ENCODE results near the gene MEA1. TPM values are rescaled to one million over a fixed set of nuclear protein-coding genes. Genes with fewer than 3 reads are reported as not detected.

The MEA1 gene
- total RNA-seq, 6 donors from 2014 or later: 32.1 to 52.6 (median 43.0) TPM

DNA sequence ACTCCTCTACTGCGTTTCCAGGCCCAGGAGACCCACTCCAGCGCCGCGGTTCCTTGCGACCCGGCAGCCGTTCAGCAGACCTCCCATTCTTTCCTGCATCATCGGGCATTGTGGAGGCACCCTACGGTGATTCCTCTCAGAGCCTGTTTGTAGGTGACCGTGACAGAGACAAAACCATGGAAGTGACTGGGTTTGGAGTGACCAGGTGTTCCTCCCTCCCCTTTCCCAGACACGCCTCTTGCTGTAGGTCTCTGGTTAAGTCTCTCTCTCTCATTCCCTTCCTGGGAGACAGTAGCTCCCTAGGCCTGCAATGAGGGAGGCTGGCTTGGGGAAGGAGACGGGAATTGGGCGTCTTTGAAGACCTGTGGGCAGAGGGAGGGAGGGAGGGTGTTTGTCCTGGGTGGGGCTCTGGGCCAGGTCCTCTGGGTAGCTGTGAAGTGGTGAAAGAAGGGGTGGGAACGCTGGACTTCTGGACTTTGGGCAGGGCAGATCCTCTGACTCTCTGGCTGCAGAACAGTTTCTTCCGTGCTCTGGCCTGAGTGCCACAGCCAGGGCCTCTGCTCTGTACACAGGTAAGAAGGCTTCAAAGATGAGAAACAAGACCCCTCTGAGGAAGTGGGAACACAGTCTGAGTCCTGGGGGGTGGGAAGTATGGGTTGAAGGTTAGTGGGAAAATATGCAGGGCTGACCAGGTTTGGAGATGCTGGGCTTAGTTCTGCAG, 46.4 kb upstream of the MEA1 start:
- Histone ChIP-seq H3K9me3 (no peaks in the 10 kb centered on the region), H3K4me1 (peaks cover 20 to 29% (median 25%) of the 10 kb centered on the region in 4 donors), H3K4me3 (peak overlapping the region; percentile 43 to 79 (median 76)), H3K27ac (peak overlapping the region; percentile 80 to 93 (median 92)), H3K27me3 (no peaks in the 10 kb centered on the region), H3K36me3 (peaks cover 4 to 38% (median 18%) of the 10 kb centered on the region in 4 donors)
- DNase-seq (peak in 1 of 2 donors; percentile 65), ATAC-seq (ENCODE audit: low FRiP score in 2 of 2) (peak; percentile 7 to 61)
- 12 to 24% methylated on average over 7 to 14 of the region's 15 CpGs for WGBS, 2 donors
- TF ChIP-seq, protein P1, sequence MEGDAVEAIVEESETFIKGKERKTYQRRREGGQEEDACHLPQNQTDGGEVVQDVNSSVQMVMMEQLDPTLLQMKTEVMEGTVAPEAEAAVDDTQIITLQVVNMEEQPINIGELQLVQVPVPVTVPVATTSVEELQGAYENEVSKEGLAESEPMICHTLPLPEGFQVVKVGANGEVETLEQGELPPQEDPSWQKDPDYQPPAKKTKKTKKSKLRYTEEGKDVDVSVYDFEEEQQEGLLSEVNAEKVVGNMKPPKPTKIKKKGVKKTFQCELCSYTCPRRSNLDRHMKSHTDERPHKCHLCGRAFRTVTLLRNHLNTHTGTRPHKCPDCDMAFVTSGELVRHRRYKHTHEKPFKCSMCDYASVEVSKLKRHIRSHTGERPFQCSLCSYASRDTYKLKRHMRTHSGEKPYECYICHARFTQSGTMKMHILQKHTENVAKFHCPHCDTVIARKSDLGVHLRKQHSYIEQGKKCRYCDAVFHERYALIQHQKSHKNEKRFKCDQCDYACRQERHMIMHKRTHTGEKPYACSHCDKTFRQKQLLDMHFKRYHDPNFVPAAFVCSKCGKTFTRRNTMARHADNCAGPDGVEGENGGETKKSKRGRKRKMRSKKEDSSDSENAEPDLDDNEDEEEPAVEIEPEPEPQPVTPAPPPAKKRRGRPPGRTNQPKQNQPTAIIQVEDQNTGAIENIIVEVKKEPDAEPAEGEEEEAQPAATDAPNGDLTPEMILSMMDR (IDR thresholded peaks at IDR 0.05): no peak
- TF ChIP-seq POLR2A (IDR thresholded peaks at IDR 0.05): peak in 1 of 4 donors; percentile 17
- peak in 1 of 2 donors; percentile 27 for TF ChIP-seq POLR2AphosphoS5 (IDR thresholded peaks at IDR 0.05)
- TF ChIP-seq EP300 (IDR thresholded peaks at IDR 0.05): no peak

DNA sequence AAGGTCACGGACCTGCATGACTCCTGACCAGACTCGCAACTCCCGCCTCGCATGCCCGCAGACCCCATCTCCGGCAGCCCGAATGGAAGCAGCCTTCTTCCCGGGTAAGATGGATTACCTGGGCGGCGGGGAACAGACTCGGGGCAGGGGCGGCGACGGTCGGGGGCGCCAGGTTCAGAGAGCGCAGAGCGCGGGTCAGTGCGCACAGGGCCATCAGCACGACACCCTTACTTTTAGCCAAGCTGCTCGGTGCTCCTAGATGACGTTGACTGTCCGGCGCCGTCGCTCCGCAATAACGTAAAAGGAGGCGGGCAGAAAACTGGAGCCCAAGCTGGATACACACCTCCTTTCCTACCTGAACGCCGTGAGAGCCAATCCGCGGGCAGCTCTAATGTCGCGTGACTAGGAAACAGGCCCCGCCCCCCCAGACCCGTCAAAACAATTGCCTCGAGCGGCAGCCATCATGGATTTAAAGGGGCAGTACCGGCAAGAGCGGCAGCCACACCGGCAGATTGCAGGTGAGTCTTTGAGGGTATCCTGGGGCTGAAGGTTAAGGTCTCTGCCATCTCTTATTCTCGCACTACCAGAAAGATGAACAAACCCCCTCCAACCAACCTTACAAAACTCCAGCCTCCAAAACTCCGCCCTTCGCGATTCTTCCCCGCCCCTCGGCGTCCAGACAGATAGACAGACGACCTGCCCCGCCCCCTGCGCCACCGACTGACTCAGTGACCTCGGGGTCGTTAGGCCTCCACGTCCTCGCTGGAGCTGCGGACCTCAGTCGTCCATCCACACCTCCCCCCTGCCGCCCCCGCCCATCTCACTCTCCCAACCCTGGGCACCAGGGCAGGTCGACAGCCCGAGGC, 45.7 kb upstream of the MEA1 start, which contains the start of the genes KLC4 and MRPL2:
Gene KLC4 (plus strand): TSS at position 464 of the 866 bp plus-strand sequence. CDS start 1,705 bp downstream, outside the sequence.
Gene MRPL2 (minus strand): TSS at position 267 of the 866 bp plus-strand sequence. CDS start 53 bp downstream, at position 214.
- TF ChIP-seq POLR2AphosphoS5 (IDR thresholded peaks at IDR 0.05) (peak; percentile 93 to 95), POLR2A (IDR thresholded peaks at IDR 0.05) (peak in 3 of 4 donors; percentile 78 to 86 (median 81)), EP300 (IDR thresholded peaks at IDR 0.05) (peak in 1 of 4 donors; percentile 42)
- TF ChIP-seq, protein P1 (IDR thresholded peaks at IDR 0.05): no peak
- Histone ChIP-seq H3K4me3 (peak within 1 kb of the TSS; percentile 74 to 95 (median 78)), H3K36me3 (peaks cover 4 to 35% (median 18%) of the 10 kb centered on the region in 4 donors), H3K27me3 (no peaks in the 10 kb centered on the region), H3K4me1 (peaks cover 23 to 32% (median 26%) of the 10 kb centered on the region in 4 donors), H3K27ac (peak within 1 kb of the TSS; percentile 80 to 93 (median 92)), H3K9me3 (no peaks in the 10 kb centered on the region)
- DNase-seq: peak; percentile 95 to 98
- 0% methylated on average over 24 to 35 of the region's 64 CpGs for WGBS, 2 donors
- ATAC-seq (ENCODE audit: low FRiP score in 2 of 2): peak; percentile 98

DNA sequence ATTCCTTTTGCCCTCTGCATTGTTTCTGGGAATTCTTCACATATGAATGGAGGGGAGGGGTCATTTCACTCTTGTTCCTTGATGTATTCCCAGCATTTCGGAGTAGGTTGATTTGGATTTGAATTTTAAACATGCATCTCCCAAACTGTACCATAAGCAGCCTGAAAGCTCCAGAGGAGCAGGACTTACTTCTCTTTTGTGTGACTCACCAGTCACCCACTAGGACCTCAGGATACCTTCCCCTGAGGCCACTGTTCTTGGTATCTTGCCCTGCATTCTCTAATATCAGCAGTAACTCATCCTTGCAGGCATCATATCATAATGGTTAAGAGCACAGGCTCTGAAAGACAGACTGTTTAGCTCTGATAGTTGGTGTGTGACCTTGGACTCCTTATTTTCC, 44.8 kb upstream of the MEA1 start:
- H3K27ac ChIP-seq: peak overlapping the region; percentile 80 to 93 (median 92)
- H3K36me3 ChIP-seq: peaks cover 4 to 30% (median 18%) of the 10 kb centered on the region in 4 donors
- H3K4me3 ChIP-seq: peak overlapping the region; percentile 74 to 95 (median 78)
- H3K9me3 ChIP-seq: no peaks in the 10 kb centered on the region
- H3K27me3 ChIP-seq: no peaks in the 10 kb centered on the region
- WGBS, 2 donors: 60 to 79% methylated on average over 1 of the region's 1 CpG
- peaks cover 27 to 35% (median 30%) of the 10 kb centered on the region in 4 donors for H3K4me1 ChIP-seq
- TF ChIP-seq, protein P1 (IDR thresholded peaks at IDR 0.05): no peak
- TF ChIP-seq EP300 (IDR thresholded peaks at IDR 0.05) (no peak), POLR2A (IDR thresholded peaks at IDR 0.05) (no peak), POLR2AphosphoS5 (IDR thresholded peaks at IDR 0.05) (no peak)
- DNase-seq (no peak), ATAC-seq (ENCODE audit: low FRiP score in 2 of 2) (no peak)

DNA sequence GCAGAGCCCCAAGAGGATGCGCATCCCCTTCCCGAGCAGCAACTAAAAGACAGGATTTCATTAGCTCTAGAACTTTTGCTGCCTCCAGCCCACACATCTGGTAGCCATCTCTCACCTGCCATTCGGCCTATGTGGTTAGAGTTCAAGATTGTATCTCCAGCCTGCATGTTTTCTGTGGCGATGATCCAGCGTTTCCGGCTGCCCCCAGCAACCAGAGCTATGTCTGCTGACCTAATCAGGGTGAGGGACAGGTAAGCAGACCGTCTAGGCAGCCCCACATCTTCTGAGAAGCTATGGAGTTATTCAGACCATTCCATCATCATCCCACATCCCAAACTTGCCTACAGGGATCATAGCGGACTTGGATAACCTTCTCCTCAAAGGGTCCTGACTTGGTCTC, 42.2 kb upstream of the MEA1 start:
- Histone ChIP-seq H3K27me3 (no peaks in the 10 kb centered on the region), H3K4me3 (no peak overlapping the region), H3K36me3 (peaks cover 4 to 25% (median 18%) of the 10 kb centered on the region in 4 donors), H3K9me3 (no peaks in the 10 kb centered on the region), H3K4me1 (peaks cover 35 to 47% (median 38%) of the 10 kb centered on the region in 4 donors), H3K27ac (no peak overlapping the region)
- TF ChIP-seq, protein P1 (IDR thresholded peaks at IDR 0.05): no peak
- TF ChIP-seq EP300 (IDR thresholded peaks at IDR 0.05) (no peak), POLR2AphosphoS5 (IDR thresholded peaks at IDR 0.05) (no peak), POLR2A (IDR thresholded peaks at IDR 0.05) (no peak)
- WGBS, 2 donors: 90 to 98% methylated on average over 7 to 8 of the region's 8 CpGs
- no peak for ATAC-seq (ENCODE audit: low FRiP score in 2 of 2)
- no peak for DNase-seq
